Epithelial cell of esophagus (primary cell): ENCODE results near the gene ACOT7.
A peak's percentile ranks its signal among the peaks of the same experiment; 100 is the strongest.

Experiments used
- DNase-seq: peaks from one replicate; pipeline ENCODE4 v3.0.0; 2010; ENCODE audit warnings: low read depth
- H3K4me3 ChIP-seq: 2 replicates; pipeline ENCODE4 v1.5.1; 2011; ENCODE audit warnings: mild to moderate bottlenecking, low read length, control low read depth
- CTCF ChIP-seq: IDR thresholded peaks from 2 replicates; pipeline ENCODE4 v1.5.1; 2011; ENCODE audit warnings: low read depth, mild to moderate bottlenecking, low read length, control low read depth, inconsistent platforms; ENCODE audit not compliant: insufficient read depth; ENCODE audit errors: missing control alignments

The ACOT7 gene

DNA sequence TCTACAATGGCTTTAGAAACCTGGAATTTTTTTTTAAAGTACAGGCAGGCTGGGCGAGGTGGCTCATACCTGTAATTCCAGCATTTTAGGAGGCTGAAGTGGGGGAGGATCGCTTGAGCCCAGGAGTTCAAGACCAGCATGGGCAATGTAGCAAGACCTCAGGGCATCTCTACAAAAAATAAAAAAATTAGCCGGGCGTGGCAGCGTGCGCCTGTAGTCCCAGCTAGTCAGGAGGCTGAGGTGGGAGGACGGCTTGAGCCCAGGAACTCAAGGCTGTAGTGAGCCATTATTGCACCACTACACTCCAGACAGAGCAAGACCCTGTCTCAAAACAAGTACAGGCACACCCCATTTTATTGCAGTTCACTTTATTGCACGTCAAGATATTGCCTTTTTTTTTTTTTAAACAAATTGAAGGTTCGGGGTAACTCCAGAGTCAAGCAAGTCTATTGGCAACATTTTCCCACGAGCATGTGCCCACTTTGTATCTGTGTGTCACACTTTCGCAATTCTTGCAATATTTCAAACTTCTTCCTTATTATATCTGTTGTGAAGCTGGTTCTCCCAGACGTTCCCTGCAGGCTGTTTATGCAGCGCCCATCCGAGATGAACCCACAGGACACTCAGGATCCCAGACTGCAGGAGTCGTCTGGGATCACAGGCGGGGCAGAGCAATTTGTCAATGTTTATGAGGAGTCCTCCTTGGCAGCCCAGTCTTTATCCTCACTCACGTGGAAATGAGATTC is 21.5 kb upstream of the ACOT7 start:
- no peak overlapping the region for H3K4me3 ChIP-seq
- TF ChIP-seq CTCF: no peak
- peak; percentile 95 for DNase-seq

GRCh38 chr1:6414443-6414844 is 20.9 kb upstream of the ACOT7 start:
- peak; percentile 100 for DNase-seq
- peak; percentile 67 for TF ChIP-seq CTCF
- no peak overlapping the region for H3K4me3 ChIP-seq

DNA sequence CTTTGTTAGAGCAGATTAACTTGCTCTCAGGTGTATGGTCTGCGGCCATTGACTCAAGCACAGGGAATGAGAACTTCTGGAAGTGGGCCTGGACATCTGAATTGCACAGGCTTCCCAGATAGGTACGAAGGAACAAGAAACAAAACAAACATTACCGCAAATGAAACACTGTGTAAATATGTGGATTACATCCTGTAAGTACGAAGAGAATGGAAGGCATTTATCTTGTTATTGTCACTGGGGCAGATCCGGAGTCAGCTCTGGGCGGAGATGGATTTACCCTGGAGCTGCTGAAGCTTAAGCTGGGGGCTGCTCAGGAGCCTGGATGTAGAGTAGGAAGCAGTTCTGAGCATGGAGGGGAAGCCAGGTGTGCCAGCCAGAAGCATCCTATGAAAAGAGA is 19.3 kb upstream of the ACOT7 start:
- no peak for TF ChIP-seq CTCF
- DNase-seq: peak; percentile 93

DNA sequence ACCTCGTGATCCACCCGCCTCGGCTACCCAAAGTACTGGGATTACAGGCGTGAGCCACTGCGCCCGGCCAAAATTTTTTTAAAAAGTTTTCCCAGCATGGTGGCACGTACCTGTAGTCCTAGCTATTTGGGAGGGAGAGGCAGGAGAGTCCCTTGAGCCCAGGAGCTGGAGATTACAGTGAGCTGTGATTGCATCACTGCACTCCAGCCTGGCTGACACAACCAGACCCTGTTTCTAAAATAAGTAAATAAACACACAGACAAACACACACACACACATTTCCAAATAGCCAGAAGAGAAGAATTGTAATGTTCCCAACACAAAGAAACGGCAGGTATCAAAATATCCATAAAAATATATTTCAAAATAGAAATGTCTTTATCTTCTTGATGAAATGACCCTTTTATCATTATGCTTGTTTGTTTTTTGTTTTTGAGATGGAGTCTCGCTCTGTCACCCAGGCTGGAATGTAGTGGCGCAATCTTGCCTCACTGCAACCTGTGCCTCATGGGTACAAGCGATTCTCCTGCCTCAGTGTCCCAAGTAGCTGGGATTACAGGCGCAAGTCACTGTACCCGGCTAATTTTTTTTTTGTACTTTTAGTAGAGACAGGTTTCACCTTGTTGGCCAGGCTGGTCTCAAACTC is 16.8 kb upstream of the ACOT7 start:
- DNase-seq: no peak
- H3K4me3 ChIP-seq: no peak overlapping the region
- TF ChIP-seq CTCF: no peak

More for the DNA sequence above, 19.3 kb upstream of the ACOT7 start:
- no peak overlapping the region for H3K4me3 ChIP-seq

GRCh38 chr1:6409733-6410132 is 16.2 kb upstream of the ACOT7 start:
- TF ChIP-seq CTCF: no peak
- DNase-seq: no peak
- H3K4me3 ChIP-seq: no peak overlapping the region

DNA sequence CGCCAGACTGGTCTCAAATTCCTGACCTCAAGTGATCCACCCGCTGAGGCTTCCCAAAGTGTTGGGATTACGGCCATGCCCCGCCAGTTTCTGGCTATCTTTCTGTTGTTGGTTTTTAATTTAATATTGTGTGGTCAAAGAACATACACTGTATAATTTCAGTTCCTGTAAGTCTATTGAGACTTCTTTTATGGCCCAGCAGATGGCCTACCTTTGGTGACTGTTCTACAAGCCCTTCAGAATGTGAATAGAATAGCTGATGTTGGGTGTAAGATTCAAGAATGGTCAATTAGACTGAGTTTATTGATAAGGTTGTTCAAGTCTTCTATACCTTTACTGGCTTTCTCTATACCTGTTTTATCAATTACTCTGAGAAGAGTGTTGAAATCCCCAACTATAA is 15.5 kb upstream of the ACOT7 start:
- no peak for DNase-seq
- no peak overlapping the region for H3K4me3 ChIP-seq
- no peak for TF ChIP-seq CTCF
